Pancreas (tissue), 10 donors: ENCODE measurements around the gene CEACAM7. TPM values are rescaled to one million over a fixed set of nuclear protein-coding genes. Genes with fewer than 3 reads are reported as not detected.

Experiments used
- ATAC-seq, 4 donors: fragments of 200-7000 bp; cut with Tn5 transposase; one replicate each; pipeline versions ENCODE4 v1.8.0 to v1.9.1; 2020; ENCODE audit warnings: mild to moderate bottlenecking in 4 of 4, moderate library complexity in 4 of 4
- DNase-seq, 6 donors: peaks; one replicate each; pipeline ENCODE4 v3.0.0-alpha.2; 2020
- FAIRE-seq: peaks from 2 replicates; lab custom pipeline; 2012; peaks lifted over from hg19 to GRCh38; lab: Jason Lieb, UNC
- H3K27ac ChIP-seq, 4 donors: fragments of 200-600 bp; sonication (generic); 1 replicate in 3 of 4; 2 replicates in 1 of 4; pipeline versions ENCODE4 v1.5.0 to v1.8.0; 2020
- H3K27me3 ChIP-seq, 4 donors: fragments of 200-600 bp; one replicate each; pipeline ENCODE4 v1.8.0; 2021
- H3K36me3 ChIP-seq, 3 donors: fragments of 200-600 bp; sonication (generic) in 1 of 3; one replicate each; pipeline versions ENCODE4 v1.5.0 to v1.8.0; 2020 to 2021
- H3K4me1 ChIP-seq, 3 donors: fragments of 200-600 bp; one replicate each; pipeline ENCODE4 v1.8.0; 2021
- H3K4me3 ChIP-seq, 4 donors: fragments of 200-600 bp; sonication (generic) in 2 of 4; one replicate each; pipeline versions ENCODE4 v1.5.0 to v1.8.0; 2020 to 2021
- H3K9me3 ChIP-seq, 4 donors: fragments of 200-600 bp; one replicate each; pipeline ENCODE4 v1.8.0; 2021
- WGBS, 2 donors: extraction: QIAGEN DNeasy Blood & Tissue Kit; methylation state at CpG; one replicate each; pipeline ENCODE4 v1.1.7; 2013; 5-methylcytosine and 5-hydroxymethylcytosine counted together
- intact Hi-C, 3 donors: fragments of 100-400 bp; cut with DNase I; formaldehyde crosslinking; loops; one replicate each; pipeline versions ENCODE4 v1.11.1 to v1.14.2; 2022
- polyA plus RNA-seq, 2 donors: library from polyadenylated mRNA; stranded (reverse); fragments of 200-250 nt; gene quantifications; one replicate each; pipeline ENCODE4 v1.2.3, GENCODE V29; 2013
- total RNA-seq, 6 donors: library from RNA; stranded (reverse); fragmentation: NEBNext Ultra II Directional in 4 of 6; extraction: Animal tissue kit (Norgen Biotek cat#: 25700) in 4 of 6; gene quantifications; one replicate each; pipeline versions ENCODE4 v1.2.1 to v1.2.4, GENCODE V29; 2021 to 2023
- TF ChIP-seq, protein P1 (sequence below), 4 donors: fragments of 200-600 bp; sonication (generic) in 3 of 4; IDR thresholded peaks; one replicate each; pipeline versions ENCODE4 v1.5.0 to v1.8.0; 2021; ENCODE audit warnings: antibody characterized with exemption in 4 of 4
- donor health status: healthy with polysubstance abuse.
- donor health status: DM: no; HTN: no; CAD: no; lungs with moderate emphysema.
- donor health status: DM: no; HTN: no; CAD: no.
- donor health status: control.
- donor health status: control.
- donor health status: Bipolar disorder and iron deficiency.
- donor health status: DM: yes; HTN: yes; CAD: no.
- donor health status: DM: no; HTN: no; CAD: no.
- donor health status: DM: no; HTN: no; CAD: no.
- donor health status: DM: yes; HTN: yes; CAD: no.

Gene CEACAM7
- total and polyA plus RNA-seq, 8 donors = 1.2 to 6.4 (median 2.6) TPM

- TF ChIP-seq, protein P1, sequence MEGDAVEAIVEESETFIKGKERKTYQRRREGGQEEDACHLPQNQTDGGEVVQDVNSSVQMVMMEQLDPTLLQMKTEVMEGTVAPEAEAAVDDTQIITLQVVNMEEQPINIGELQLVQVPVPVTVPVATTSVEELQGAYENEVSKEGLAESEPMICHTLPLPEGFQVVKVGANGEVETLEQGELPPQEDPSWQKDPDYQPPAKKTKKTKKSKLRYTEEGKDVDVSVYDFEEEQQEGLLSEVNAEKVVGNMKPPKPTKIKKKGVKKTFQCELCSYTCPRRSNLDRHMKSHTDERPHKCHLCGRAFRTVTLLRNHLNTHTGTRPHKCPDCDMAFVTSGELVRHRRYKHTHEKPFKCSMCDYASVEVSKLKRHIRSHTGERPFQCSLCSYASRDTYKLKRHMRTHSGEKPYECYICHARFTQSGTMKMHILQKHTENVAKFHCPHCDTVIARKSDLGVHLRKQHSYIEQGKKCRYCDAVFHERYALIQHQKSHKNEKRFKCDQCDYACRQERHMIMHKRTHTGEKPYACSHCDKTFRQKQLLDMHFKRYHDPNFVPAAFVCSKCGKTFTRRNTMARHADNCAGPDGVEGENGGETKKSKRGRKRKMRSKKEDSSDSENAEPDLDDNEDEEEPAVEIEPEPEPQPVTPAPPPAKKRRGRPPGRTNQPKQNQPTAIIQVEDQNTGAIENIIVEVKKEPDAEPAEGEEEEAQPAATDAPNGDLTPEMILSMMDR (IDR thresholded peaks at IDR 0.05) = no peak
- intact Hi-C loops = no loop called here
- no peak for DNase-seq
- FAIRE-seq = no peak
- 55 to 83% methylated on average over 8 of the region's 8 CpGs for WGBS, 2 donors
- H3K27ac ChIP-seq = no peak overlapping the region
- H3K9me3 ChIP-seq = no peaks in the 10 kb centered on the region
- H3K27me3 ChIP-seq = no peaks in the 10 kb centered on the region
- no peaks in the 10 kb centered on the region for H3K36me3 ChIP-seq
- peaks cover 0 to 14% (median 4%) of the 10 kb centered on the region in 3 donors for H3K4me1 ChIP-seq
- no peak overlapping the region for H3K4me3 ChIP-seq
- ATAC-seq = no peak
Observed at GRCh38 chr19:41694831-41695635, 7.0 kb upstream of the CEACAM7 start.

GRCh38 chr19:41694196-41694595 is 6.1 kb upstream of the CEACAM7 start:
- no peaks in the 10 kb centered on the region for H3K27me3 ChIP-seq
- FAIRE-seq = no peak
- intact Hi-C loops = no loop called here

DNA sequence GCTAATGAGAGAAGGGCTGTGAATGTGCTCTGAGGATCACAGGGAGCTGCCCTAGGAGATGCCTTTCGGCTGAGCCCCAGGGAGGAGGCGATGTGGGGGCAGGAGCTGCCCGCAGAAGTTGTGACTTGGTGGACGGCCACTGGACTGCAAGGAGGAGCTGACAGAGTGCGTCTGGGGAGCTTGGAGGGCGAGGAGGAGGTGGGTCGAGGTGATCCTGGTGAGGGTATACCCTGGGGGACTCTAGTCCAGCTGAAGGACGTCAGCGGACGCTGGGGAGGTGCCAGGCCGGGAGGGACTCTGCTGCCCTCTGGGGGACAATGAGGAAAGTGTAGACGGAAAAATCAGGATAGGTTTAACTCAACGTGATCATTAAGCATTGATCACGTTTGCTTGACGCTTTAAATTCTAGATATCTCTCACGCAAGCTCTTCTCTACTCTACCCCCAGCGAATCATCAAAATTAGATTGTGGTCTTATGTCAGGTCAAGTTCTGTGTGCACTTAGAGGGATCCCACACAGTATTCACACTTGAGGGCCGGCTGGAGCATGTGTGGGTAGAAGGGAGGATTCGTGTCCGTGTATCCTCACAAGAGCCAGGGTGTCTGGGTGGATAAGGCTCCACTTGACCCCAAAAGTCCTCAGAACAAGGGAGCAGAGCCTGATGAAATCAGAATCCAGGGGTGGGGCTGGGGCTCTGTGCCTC is 3.3 kb upstream of the CEACAM7 start:
- no peaks in the 10 kb centered on the region for H3K9me3 ChIP-seq
- H3K27ac ChIP-seq = no peak overlapping the region
- FAIRE-seq (no peak), ATAC-seq (peak; percentile 66 to 85 (median 73)), DNase-seq (peak in 2 of 6 donors; percentile 48 to 52)
- TF ChIP-seq, protein P1 (IDR thresholded peaks at IDR 0.05) = peak; percentile 40 to 62 (median 54)
- no peak overlapping the region for H3K4me3 ChIP-seq
- no peaks in the 10 kb centered on the region for H3K36me3 ChIP-seq
- intact Hi-C loops = no loop called here
- no peaks in the 10 kb centered on the region for H3K27me3 ChIP-seq
- 28 to 30% methylated on average over 20 of the region's 20 CpGs for WGBS, 2 donors
- no peaks in the 10 kb centered on the region for H3K4me1 ChIP-seq

More at GRCh38 chr19:41694196-41694595, 6.1 kb upstream of the CEACAM7 start:
- no peaks in the 10 kb centered on the region for H3K36me3 ChIP-seq
- WGBS, 2 donors = 77 to 95% methylated on average over 1 of the region's 1 CpG
- H3K4me1 ChIP-seq = peaks cover 0 to 10% (median 4%) of the 10 kb centered on the region in 3 donors
- ATAC-seq (no peak), DNase-seq (no peak)
- no peak overlapping the region for H3K4me3 ChIP-seq
- H3K27ac ChIP-seq = no peak overlapping the region
- H3K9me3 ChIP-seq = no peaks in the 10 kb centered on the region
- TF ChIP-seq, protein P1 (IDR thresholded peaks at IDR 0.05) = no peak

- Histone ChIP-seq H3K27me3 (no peaks in the 10 kb centered on the region), H3K27ac (no peak overlapping the region), H3K9me3 (no peaks in the 10 kb centered on the region), H3K4me3 (no peak overlapping the region), H3K36me3 (no peaks in the 10 kb centered on the region), H3K4me1 (no peaks in the 10 kb centered on the region)
- TF ChIP-seq, protein P1 (IDR thresholded peaks at IDR 0.05) = no peak
- no peak for ATAC-seq
- intact Hi-C loops = no loop called here
- WGBS, 2 donors = 71 to 75% methylated on average over 2 to 3 of the region's 3 CpGs
- FAIRE-seq = no peak
- no peak for DNase-seq
Observed at GRCh38 chr19:41690801-41691065, 2.7 kb upstream of the CEACAM7 start.
